GM12878 (cell line): ENCODE data around the gene SPRY4. TPM values are rescaled to one million over a fixed set of nuclear protein-coding genes. Genes with fewer than 3 reads are reported as not detected.

Source experiments
- ATAC-seq: fragments of 200-7000 bp; cut with Tn5 transposase; 3 replicates; pipeline ENCODE4 v1.9.1; 2020; ENCODE audit warnings: mild to moderate bottlenecking, moderate library complexity
- BruUV-seq: library from RNA; stranded (reverse); fragments of 400-500 nt; replicated peaks from 2 replicates; lab custom pipeline; 2021; lab: Mats Ljungman, UMichigan
- CTCF ChIA-PET: fragments of 300-600 bp; sonication (Branson Sonifier 250); formaldehyde crosslinking; extraction: SDS; loops from one replicate; lab custom pipeline; 2021; ENCODE audit warnings: inconsistent platforms; lab: Yijun Ruan, JAX
- POLR2A ChIA-PET: fragments of 350-600 bp; formaldehyde crosslinking; extraction: SDS; loops from one replicate; lab custom pipeline; 2021; ENCODE audit warnings: inconsistent platforms; lab: Charles Lee
- RAD21 ChIA-PET: fragments of 300-600 bp; sonication (Branson Sonifier 250); formaldehyde crosslinking; loops from one replicate; lab custom pipeline; 2023; ENCODE audit warnings: antibody characterized with exemption; ENCODE audit not compliant: unreplicated experiment; lab: Charles Lee
- SMC1A ChIA-PET: fragments of 300-600 bp; sonication (Branson Sonifier 250); formaldehyde crosslinking; loops from one replicate; lab custom pipeline; 2023; ENCODE audit not compliant: unreplicated experiment, uncharacterized antibody; lab: Charles Lee
- DNase-seq: peaks from one replicate; pipeline ENCODE4 v3.0.0-alpha.2; 2011; ENCODE audit warnings: low read depth, low spot score
- FAIRE-seq: peaks from 3 replicates; lab custom pipeline; 2011; peaks lifted over from hg19 to GRCh38; lab: Jason Lieb, UNC
- H2AFZ ChIP-seq: 2 replicates; pipeline ENCODE4 v1.6.0; 2011; ENCODE audit warnings: low read depth, low read length, control low read depth; ENCODE audit not compliant: control insufficient read depth
- H3K27ac ChIP-seq: 2 replicates; pipeline ENCODE4 v1.5.1; 2011; ENCODE audit warnings: control low read depth; ENCODE audit not compliant: control insufficient read depth, insufficient read depth
- H3K27me3 ChIP-seq, 2 experiments: replicated peaks in 1 of 2; 2 replicates each; pipeline versions ENCODE4 v1.6.0 to v1.6.1; 2011; ENCODE audit warnings: low read length in 1 of 2; ENCODE audit not compliant: control insufficient read depth in 2 of 2, insufficient read depth in 2 of 2
- H3K36me3 ChIP-seq, 2 experiments: 2 replicates each; pipeline ENCODE4 v1.5.1; 2011; ENCODE audit warnings: low read length in 1 of 2; ENCODE audit not compliant: control insufficient read depth in 2 of 2, insufficient read depth in 2 of 2
- H3K4me1 ChIP-seq: 2 replicates; pipeline ENCODE4 v1.6.1; 2011; ENCODE audit warnings: mild to moderate bottlenecking, low read length, moderate library complexity, mixed read lengths; ENCODE audit not compliant: control insufficient read depth, insufficient read depth
- H3K4me2 ChIP-seq: 2 replicates; pipeline ENCODE4 v1.6.0; 2011; ENCODE audit warnings: control low read depth; ENCODE audit not compliant: control insufficient read depth, insufficient read depth
- H3K4me3 ChIP-seq: fragments of 200-600 bp; sonication (generic); 2 replicates; pipeline ENCODE4 v1.5.1; 2016
- H3K79me2 ChIP-seq: 2 replicates; pipeline ENCODE4 v1.6.0; 2011; ENCODE audit warnings: low read length; ENCODE audit not compliant: control insufficient read depth, insufficient read depth
- H3K9ac ChIP-seq: 2 replicates; pipeline ENCODE4 v1.8.0; 2011; ENCODE audit warnings: low read length, control low read depth, mixed read lengths; ENCODE audit not compliant: control insufficient read depth, insufficient read depth
- H3K9me3 ChIP-seq: replicated peaks from 3 replicates; pipeline ENCODE4 v1.5.1; 2011; ENCODE audit warnings: mild to moderate bottlenecking, low read length; ENCODE audit not compliant: control insufficient read depth, insufficient read depth
- H4K20me1 ChIP-seq: 2 replicates; pipeline ENCODE4 v1.6.0; 2011; ENCODE audit not compliant: control insufficient read depth, insufficient read depth
- BHLHE40 ChIP-seq, 2 experiments: fragments of 450-650 bp in 1 of 2; IDR thresholded peaks; 2 replicates each; pipeline ENCODE4 v1.6.1; 2011 to 2017; ENCODE audit warnings: low read depth in 2 of 2, borderline replicate concordance in 1 of 2, improper control_type of control experiment in 1 of 2, low read length in 1 of 2, mild to moderate bottlenecking in 1 of 2
- BMI1 ChIP-seq: fragments of 450-650 bp; IDR thresholded peaks from 2 replicates; pipeline ENCODE4 v1.6.1; 2016; ENCODE audit warnings: mild to moderate bottlenecking, moderate library complexity, borderline replicate concordance
- CREB1 ChIP-seq: IDR thresholded peaks from 2 replicates; pipeline ENCODE4 v1.6.1; 2012; ENCODE audit warnings: low read depth, mild to moderate bottlenecking, inconsistent platforms
- FOXM1 ChIP-seq: IDR thresholded peaks from 2 replicates; pipeline ENCODE4 v1.6.1; 2012; ENCODE audit warnings: low read depth, mild to moderate bottlenecking, inconsistent platforms, low read length, moderate library complexity
- HDAC6 ChIP-seq: fragments of 200-600 bp; sonication (generic); IDR thresholded peaks from one replicate; pipeline ENCODE4 v1.8.0; 2017; ENCODE audit warnings: antibody characterized with exemption; ENCODE audit not compliant: unreplicated experiment
- HDGF ChIP-seq: fragments of 450-650 bp; IDR thresholded peaks from 2 replicates; pipeline ENCODE4 v1.6.1; 2016; ENCODE audit warnings: antibody characterized with exemption
- JUND ChIP-seq: IDR thresholded peaks from 2 replicates; pipeline ENCODE4 v1.6.1; 2012; ENCODE audit warnings: low read depth, mild to moderate bottlenecking, low read length, improper control_type of control experiment, moderate library complexity
- NFYA ChIP-seq: IDR thresholded peaks from 2 replicates; pipeline ENCODE4 v1.6.1; 2011; ENCODE audit warnings: low read depth, mild to moderate bottlenecking, low read length, improper control_type of control experiment, borderline replicate concordance
- RAD51 ChIP-seq: fragments of 450-650 bp; IDR thresholded peaks from 2 replicates; pipeline ENCODE4 v1.6.1; 2016; ENCODE audit warnings: moderate library complexity, mild to moderate bottlenecking, inconsistent platforms
- WGBS: methylation state at CpG from one replicate; pipeline ENCODE4 v1.1.6; 2016; ENCODE audit warnings: low lambda C conversion rate; ENCODE audit not compliant: insufficient replicate concordance, insufficient coverage; ENCODE audit errors: missing lambda C conversion rate; 5-methylcytosine and 5-hydroxymethylcytosine counted together
- in situ Hi-C: fragments of 300-500 bp; cut with MboI; formaldehyde crosslinking; loops from 9 replicates; pipeline ENCODE4 v1.14.3; 2018; ENCODE audit warnings: mixed read lengths
- intact Hi-C: fragments of 100-400 bp; cut with micrococcal nuclease; formaldehyde crosslinking; loops from one replicate; pipeline ENCODE4 v1.14.2; 2022; ENCODE audit not compliant: unreplicated experiment
- polyA plus RNA-seq, 11 experiments: library from polyadenylated mRNA; depleted of rRNA in 4 of 11; unstranded in 6 of 11; stranded (reverse) in 5 of 11; fragments of >200 nt; fragmentation: Nextera tagmentation in 4 of 11; fragmentation: Illumina TruSeq in 1 of 11; extraction: Ambion mirVana in 4 of 11; extraction: Trizol in 1 of 11; gene quantifications; 1 replicate in 1 of 11; 2 replicates in 10 of 11; pipeline versions ENCODE4 v1.2.1 to v1.2.3, GENCODE V29; 2011 to 2016; ENCODE audit warnings: inconsistent platforms in 2 of 11, missing spikeins in 2 of 11, low read depth in 1 of 11
- total RNA-seq, 4 experiments: library from RNA; depleted of rRNA in 3 of 4; stranded (reverse); fragments of >200 nt in 3 of 4; fragmentation: Illumina TruSeq in 1 of 4; extraction: Trizol in 1 of 4; gene quantifications; 2 replicates each; pipeline versions ENCODE4 v1.2.1 to v1.2.3, GENCODE V29; 2013 to 2021
- TF ChIP-seq, protein P1 (sequence below): IDR thresholded peaks from 2 replicates; pipeline ENCODE4 v1.6.1; 2011; ENCODE audit warnings: borderline replicate concordance, low read depth, mild to moderate bottlenecking, moderate library complexity, low read length; ENCODE audit not compliant: insufficient read depth, poor library complexity, severe bottlenecking
- TF ChIP-seq, protein P2 (sequence below): fragments of 450-650 bp; IDR thresholded peaks from 2 replicates; pipeline ENCODE4 v1.6.1; 2016; ENCODE audit warnings: mild to moderate bottlenecking

SPRY4 gene
- total and polyA plus RNA-seq, 10 of the 15 experiments (the other 5 are each of a cell fraction or from before 2014, with no cell fraction given), result 0.04 to 1.4 (median 0.18) TPM; not detected in 1

- H3K79me2 ChIP-seq, result no peaks in the 10 kb centered on the region
- no peaks in the 10 kb centered on the region for H3K9me3 ChIP-seq
- ATAC-seq, result peak; percentile 40
- no TSS peak for BruUV-seq
- WGBS, result 2% methylated on average over 4 of the region's 4 CpGs
- no peaks in the 10 kb centered on the region for H3K27me3 ChIP-seq
- no peak overlapping the region for H3K4me3 ChIP-seq
- no peaks in the 10 kb centered on the region for H4K20me1 ChIP-seq
- DNase-seq, result no peak
- intact Hi-C loops (no loop called here), in situ Hi-C loops (no loop called here)
- TF ChIP-seq FOXM1 (no peak), RAD51 (no peak), CREB1 (no peak), HDGF (no peak), HDAC6 (no peak)
- FAIRE-seq, result no peak
- no peaks in the 10 kb centered on the region for H3K36me3 ChIP-seq
- H3K4me1 ChIP-seq, result no peaks in the 10 kb centered on the region; the same call in 1 of the 2 replicates
- ChIA-PET POLR2A (interaction anchor here (0.6 to 1.1 kb wide), 2 partner anchors 44 to 321 kb away, joined by 3 to 4 read pairs; no protein-coding TSS in a partner anchor), CTCF (no interaction called here), SMC1A (interaction anchor here (1.4 kb wide), 1 partner anchor 55 kb away, joined by 4 read pairs; no protein-coding TSS in a partner anchor), RAD21 (no interaction called here)
- no peak overlapping the region for H3K9ac ChIP-seq
- peak overlapping the region; percentile 47 for H2AFZ ChIP-seq
- no peak overlapping the region for H3K4me2 ChIP-seq
- no peak overlapping the region for H3K27ac ChIP-seq
Observed at GRCh38 chr5:142366007-142366406, 41.2 kb upstream of the SPRY4 start.

DNA sequence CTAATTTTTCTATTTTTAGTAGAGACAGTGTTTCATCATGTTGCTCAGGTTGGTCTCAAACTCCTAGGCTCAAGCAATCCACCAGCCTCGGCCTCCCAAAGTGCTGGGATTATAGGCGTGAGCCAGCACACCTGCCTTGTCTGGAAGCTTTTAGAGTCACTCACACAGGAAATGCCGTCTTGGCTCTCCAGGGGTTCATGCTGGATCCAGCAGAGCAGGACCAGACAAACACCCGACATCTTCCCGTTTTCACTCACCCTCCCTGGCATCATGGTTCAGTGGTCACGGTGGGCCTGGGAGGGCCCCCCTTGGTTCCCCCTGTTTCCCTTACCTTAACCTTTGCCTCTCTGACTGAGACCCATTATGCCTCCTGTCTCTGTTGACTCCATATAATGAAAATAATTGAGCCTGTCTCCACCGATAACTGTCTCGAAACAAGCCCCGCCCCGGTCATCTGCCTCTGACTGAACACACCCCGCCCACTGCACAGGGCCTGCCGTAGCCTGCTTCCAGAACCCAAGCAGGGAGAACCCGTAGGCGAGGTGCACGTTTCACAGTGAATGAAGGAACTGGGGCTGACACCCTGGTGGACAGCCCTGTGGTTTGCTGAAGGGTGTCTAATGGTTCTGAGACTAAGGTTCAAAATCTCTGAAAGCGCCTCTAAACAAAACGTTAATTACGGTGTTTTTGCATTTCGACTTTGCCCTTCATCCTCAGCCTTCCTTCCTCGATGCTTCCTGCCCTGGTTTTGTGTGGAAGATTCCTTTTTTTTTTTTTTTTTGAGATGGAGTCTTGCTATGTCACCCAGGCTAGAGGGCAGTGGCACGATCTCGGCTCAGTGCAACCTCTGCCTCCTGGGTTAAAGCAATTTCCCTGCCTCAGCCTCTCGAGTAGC is 39.7 kb upstream of the SPRY4 start:
- H3K9me3 ChIP-seq, result no peaks in the 10 kb centered on the region
- CTCF ChIA-PET, result interaction anchor here (0.8 kb wide), 1 partner anchor 39 kb away, joined by 4 read pairs; the partner anchor contains the start of gene SPRY4
- no peaks in the 10 kb centered on the region for H3K36me3 ChIP-seq
- 26% methylated on average over 21 of the region's 23 CpGs for WGBS
- H3K9ac ChIP-seq, result no peak overlapping the region
- H3K27me3 ChIP-seq, result no peaks in the 10 kb centered on the region
- H3K4me1 ChIP-seq, result no peaks in the 10 kb centered on the region; the same call in 1 of the 2 replicates
- POLR2A ChIA-PET, result interaction anchor here (0.7 kb wide), 1 partner anchor 395 kb away, joined by 3 read pairs; no protein-coding TSS in a partner anchor
- in situ Hi-C loops (no loop called here), intact Hi-C loops (no loop called here)
- TF ChIP-seq, protein P1, sequence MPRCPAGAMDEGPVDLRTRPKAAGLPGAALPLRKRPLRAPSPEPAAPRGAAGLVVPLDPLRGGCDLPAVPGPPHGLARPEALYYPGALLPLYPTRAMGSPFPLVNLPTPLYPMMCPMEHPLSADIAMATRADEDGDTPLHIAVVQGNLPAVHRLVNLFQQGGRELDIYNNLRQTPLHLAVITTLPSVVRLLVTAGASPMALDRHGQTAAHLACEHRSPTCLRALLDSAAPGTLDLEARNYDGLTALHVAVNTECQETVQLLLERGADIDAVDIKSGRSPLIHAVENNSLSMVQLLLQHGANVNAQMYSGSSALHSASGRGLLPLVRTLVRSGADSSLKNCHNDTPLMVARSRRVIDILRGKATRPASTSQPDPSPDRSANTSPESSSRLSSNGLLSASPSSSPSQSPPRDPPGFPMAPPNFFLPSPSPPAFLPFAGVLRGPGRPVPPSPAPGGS, result no peak
- TF ChIP-seq NFYA, result no peak
- TF ChIP-seq, protein P2, sequence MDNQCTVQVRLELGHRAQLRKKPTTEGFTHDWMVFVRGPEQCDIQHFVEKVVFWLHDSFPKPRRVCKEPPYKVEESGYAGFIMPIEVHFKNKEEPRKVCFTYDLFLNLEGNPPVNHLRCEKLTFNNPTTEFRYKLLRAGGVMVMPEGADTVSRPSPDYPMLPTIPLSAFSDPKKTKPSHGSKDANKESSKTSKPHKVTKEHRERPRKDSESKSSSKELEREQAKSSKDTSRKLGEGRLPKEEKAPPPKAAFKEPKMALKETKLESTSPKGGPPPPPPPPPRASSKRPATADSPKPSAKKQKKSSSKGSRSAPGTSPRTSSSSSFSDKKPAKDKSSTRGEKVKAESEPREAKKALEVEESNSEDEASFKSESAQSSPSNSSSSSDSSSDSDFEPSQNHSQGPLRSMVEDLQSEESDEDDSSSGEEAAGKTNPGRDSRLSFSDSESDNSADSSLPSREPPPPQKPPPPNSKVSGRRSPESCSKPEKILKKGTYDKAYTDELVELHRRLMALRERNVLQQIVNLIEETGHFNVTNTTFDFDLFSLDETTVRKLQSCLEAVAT, result peak; percentile 83
- TF ChIP-seq BMI1, result no peak
- TF ChIP-seq JUND, result no peak
- peak; percentile 43 to 73; a peak in 2 of 4 replicates for TF ChIP-seq BHLHE40 (IDR thresholded peaks at IDR 0.05; ENCODE audit: borderline replicate concordance in 1 of 2, low read depth in 2 of 2, low read length in 1 of 2)
- no peaks in the 10 kb centered on the region for H4K20me1 ChIP-seq
- SMC1A ChIA-PET, result no interaction called here
- no TSS peak for BruUV-seq
- no peak overlapping the region for H3K27ac ChIP-seq
- peak; percentile 81 for ATAC-seq
- DNase-seq, result no peak
- H3K4me2 ChIP-seq, result peak overlapping the region; percentile 48; the same call in 1 of the 2 replicates
- H3K79me2 ChIP-seq, result no peaks in the 10 kb centered on the region
- peak overlapping the region; percentile 72 for H2AFZ ChIP-seq
- RAD21 ChIA-PET, result no interaction called here
- no peak for FAIRE-seq
- no peak overlapping the region for H3K4me3 ChIP-seq
